ENCODE measurements around the gene LRP1B. TPM values are rescaled to one million over a fixed set of nuclear protein-coding genes. Genes with fewer than 3 reads are reported as not detected.

Gene LRP1B
- total RNA-seq, 2 experiments from 2014 or later, result not detected

DNA sequence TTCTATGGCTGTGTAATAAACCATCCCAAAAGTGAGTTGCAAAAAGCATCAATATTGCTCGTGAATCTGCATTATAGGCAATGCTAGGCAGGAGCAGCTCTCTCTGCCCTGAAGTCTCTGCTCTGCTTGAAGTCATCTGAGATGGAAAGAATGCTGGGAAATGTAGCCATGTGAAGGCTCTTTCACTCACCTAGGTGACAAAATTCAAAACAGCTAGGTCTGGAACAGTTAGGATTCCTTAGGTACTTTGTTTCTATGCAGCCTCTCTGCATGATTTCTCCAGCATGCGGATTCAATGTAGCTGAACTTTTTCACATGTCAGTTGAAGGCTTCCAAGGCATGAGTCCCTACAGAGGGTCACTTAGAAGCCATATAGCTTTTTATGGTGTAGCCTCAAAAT lies 1383.7 kb downstream of the LRP1B start:
- ChIA-PET POLR2A (interaction anchor here (0.6 kb wide), 1 partner anchor 890 kb away, joined by 6 read pairs; no protein-coding TSS in a partner anchor), CTCF (no interaction called here)
- peaks cover 8% of the 10 kb centered on the region for H3K9me3 Mint-ChIP-seq (ENCODE audit: low read depth)
- no peak overlapping the region for H3K4me3 Mint-ChIP-seq
- no peak overlapping the region for H3K27ac Mint-ChIP-seq
- DNase-seq, result no peak
- H3K36me3 Mint-ChIP-seq (ENCODE audit: low read depth), result no peaks in the 10 kb centered on the region
- no peaks in the 10 kb centered on the region for H3K27me3 Mint-ChIP-seq
- no peak for ATAC-seq
- intact Hi-C loops (cut with DNase I, micrococcal nuclease), result no loop called here
- H3K4me1 Mint-ChIP-seq, result no peaks in the 10 kb centered on the region

DNA sequence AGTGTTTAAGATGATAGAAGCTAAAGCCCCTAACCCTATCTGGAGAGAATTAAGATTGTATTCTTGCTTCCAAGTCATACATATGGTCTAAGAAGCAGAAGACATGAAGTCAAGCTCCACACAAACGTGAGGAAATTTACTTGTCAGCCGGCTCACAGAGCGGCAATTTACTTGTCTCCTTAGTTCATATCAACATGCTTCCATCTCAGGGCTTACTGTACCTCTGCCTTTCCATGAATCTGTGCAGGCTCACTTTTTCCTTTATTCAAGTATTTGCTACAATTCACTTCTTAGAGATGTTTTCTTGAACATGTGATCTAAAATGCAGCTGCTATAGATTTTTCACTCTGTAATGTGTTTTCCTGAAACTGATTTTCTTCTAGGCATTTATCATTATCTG lies 1386.4 kb downstream of the LRP1B start:
- ATAC-seq (no peak), DNase-seq (no peak)
- ChIA-PET CTCF (no interaction called here), POLR2A (no interaction called here)
- H3K4me1 Mint-ChIP-seq, result no peaks in the 10 kb centered on the region
- H3K27me3 Mint-ChIP-seq, result no peaks in the 10 kb centered on the region
- H3K4me3 Mint-ChIP-seq, result no peak overlapping the region
- no peaks in the 10 kb centered on the region for H3K36me3 Mint-ChIP-seq (ENCODE audit: low read depth)
- intact Hi-C loops (cut with DNase I, micrococcal nuclease), result no loop called here
- no peak overlapping the region for H3K27ac Mint-ChIP-seq
- H3K9me3 Mint-ChIP-seq (ENCODE audit: low read depth), result peaks cover 11% of the 10 kb centered on the region

- no peak for ATAC-seq
- Mint-ChIP-seq H3K4me3 (no peak overlapping the region), H3K27me3 (no peaks in the 10 kb centered on the region), H3K9me3 (ENCODE audit: low read depth) (peaks cover 19% of the 10 kb centered on the region), H3K36me3 (ENCODE audit: low read depth) (no peaks in the 10 kb centered on the region), H3K27ac (no peak overlapping the region), H3K4me1 (no peaks in the 10 kb centered on the region)
- no peak for DNase-seq
- POLR2A ChIA-PET, result no interaction called here
- intact Hi-C loops (cut with DNase I, micrococcal nuclease), result no loop called here
- CTCF ChIA-PET, result no interaction called here
Measured at GRCh38 chr2:140737006-140737405, 1393.8 kb downstream of the LRP1B start.

DNA sequence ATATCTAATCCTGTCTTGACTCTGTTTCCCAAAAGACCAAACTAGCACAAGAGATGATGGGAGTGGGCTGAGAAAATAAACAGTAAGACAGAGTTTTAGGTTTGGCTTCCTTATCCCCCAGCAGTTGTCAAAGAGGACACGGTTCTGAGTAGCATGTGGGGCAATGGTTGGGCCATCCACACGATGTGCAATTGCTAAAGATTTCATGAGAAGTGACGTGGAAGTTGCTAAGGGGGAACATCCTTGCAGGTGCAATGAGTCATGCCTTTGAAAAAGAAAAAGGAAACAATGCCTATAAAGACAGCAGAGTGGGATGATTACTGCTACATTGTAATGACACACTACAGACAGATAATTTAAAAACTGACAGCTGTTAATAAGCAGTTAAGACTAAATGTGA lies 1395.8 kb downstream of the LRP1B start:
- H3K9me3 Mint-ChIP-seq (ENCODE audit: low read depth), result peaks cover 21% of the 10 kb centered on the region

DNA sequence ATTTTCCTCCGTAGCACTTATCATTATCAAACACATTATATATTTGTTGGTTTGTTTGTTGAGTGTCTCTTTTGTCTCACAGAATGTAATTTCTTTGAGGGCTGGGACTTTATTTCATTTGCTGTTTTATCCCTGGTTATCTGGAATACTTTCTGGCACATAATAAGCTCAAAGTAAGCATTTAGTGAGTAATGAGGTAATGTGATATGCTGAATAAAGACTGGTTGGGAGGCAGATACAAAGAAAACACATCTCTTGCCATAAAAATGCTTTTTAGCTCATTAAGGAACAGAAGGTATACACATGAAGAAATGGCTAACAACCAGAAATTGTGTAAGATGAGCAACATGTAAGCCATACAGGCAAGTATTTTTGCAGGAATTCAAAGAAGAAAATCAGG lies 1411.8 kb downstream of the LRP1B start:
- no peak overlapping the region for H3K27ac Mint-ChIP-seq
- H3K4me1 Mint-ChIP-seq, result no peaks in the 10 kb centered on the region
- peaks cover 10% of the 10 kb centered on the region for H3K9me3 Mint-ChIP-seq (ENCODE audit: low read depth)
- no peak for ATAC-seq
- H3K4me3 Mint-ChIP-seq, result no peak overlapping the region
- H3K36me3 Mint-ChIP-seq (ENCODE audit: low read depth), result no peaks in the 10 kb centered on the region
- POLR2A ChIA-PET, result no interaction called here
- intact Hi-C loops (cut with DNase I, micrococcal nuclease), result no loop called here
- no peak for DNase-seq
- no peaks in the 10 kb centered on the region for H3K27me3 Mint-ChIP-seq
- CTCF ChIA-PET, result no interaction called here

More for the DNA sequence above, 1395.8 kb downstream of the LRP1B start:
- H3K27ac Mint-ChIP-seq, result no peak overlapping the region
- H3K36me3 Mint-ChIP-seq (ENCODE audit: low read depth), result no peaks in the 10 kb centered on the region
- no peak for DNase-seq
- H3K4me1 Mint-ChIP-seq, result no peaks in the 10 kb centered on the region
- intact Hi-C loops (cut with DNase I, micrococcal nuclease), result no loop called here
- ChIA-PET CTCF (no interaction called here), POLR2A (no interaction called here)
- ATAC-seq, result no peak
- no peak overlapping the region for H3K4me3 Mint-ChIP-seq
- no peaks in the 10 kb centered on the region for H3K27me3 Mint-ChIP-seq

- H3K9me3 Mint-ChIP-seq (ENCODE audit: low read depth), result peaks cover 7% of the 10 kb centered on the region
- POLR2A ChIA-PET, result no interaction called here
- H3K27ac Mint-ChIP-seq, result no peak overlapping the region
- DNase-seq (no peak), ATAC-seq (no peak)
- intact Hi-C loops (cut with DNase I, micrococcal nuclease), result no loop called here
- H3K4me1 Mint-ChIP-seq, result no peaks in the 10 kb centered on the region
- no peak overlapping the region for H3K4me3 Mint-ChIP-seq
- CTCF ChIA-PET, result no interaction called here
- no peaks in the 10 kb centered on the region for H3K36me3 Mint-ChIP-seq (ENCODE audit: low read depth)
- H3K27me3 Mint-ChIP-seq, result no peaks in the 10 kb centered on the region
Measured at GRCh38 chr2:140717481-140717880, 1413.3 kb downstream of the LRP1B start.

- ATAC-seq (no peak), DNase-seq (no peak)
- Mint-ChIP-seq H3K27ac (no peak overlapping the region), H3K9me3 (ENCODE audit: low read depth) (peaks cover 7% of the 10 kb centered on the region), H3K4me3 (no peak overlapping the region), H3K36me3 (ENCODE audit: low read depth) (no peaks in the 10 kb centered on the region), H3K27me3 (no peaks in the 10 kb centered on the region), H3K4me1 (no peaks in the 10 kb centered on the region)
- CTCF ChIA-PET, result no interaction called here
- intact Hi-C loops (cut with DNase I, micrococcal nuclease), result no loop called here
- POLR2A ChIA-PET, result no interaction called here
Measured at GRCh38 chr2:140714586-140714985, 1416.2 kb downstream of the LRP1B start.

- Mint-ChIP-seq H3K4me1 (no peaks in the 10 kb centered on the region), H3K9me3 (ENCODE audit: low read depth) (no peaks in the 10 kb centered on the region), H3K27me3 (no peaks in the 10 kb centered on the region), H3K27ac (no peak overlapping the region), H3K36me3 (ENCODE audit: low read depth) (no peaks in the 10 kb centered on the region), H3K4me3 (no peak overlapping the region)
- ChIA-PET CTCF (no interaction called here), POLR2A (no interaction called here)
- ATAC-seq, result no peak
- no peak for DNase-seq
- intact Hi-C loops (cut with DNase I, micrococcal nuclease), result no loop called here
Measured at GRCh38 chr2:140711867-140712266, 1418.9 kb downstream of the LRP1B start.

- ChIA-PET POLR2A (no interaction called here), CTCF (no interaction called here)
- Mint-ChIP-seq H3K36me3 (ENCODE audit: low read depth) (no peaks in the 10 kb centered on the region), H3K4me3 (no peak overlapping the region), H3K27ac (no peak overlapping the region), H3K4me1 (no peaks in the 10 kb centered on the region), H3K27me3 (no peaks in the 10 kb centered on the region), H3K9me3 (ENCODE audit: low read depth) (peaks cover 2% of the 10 kb centered on the region)
- ATAC-seq, result no peak
- intact Hi-C loops (cut with DNase I, micrococcal nuclease), result no loop called here
- no peak for DNase-seq
Measured at GRCh38 chr2:140701726-140702125, 1429.1 kb downstream of the LRP1B start.

DNA sequence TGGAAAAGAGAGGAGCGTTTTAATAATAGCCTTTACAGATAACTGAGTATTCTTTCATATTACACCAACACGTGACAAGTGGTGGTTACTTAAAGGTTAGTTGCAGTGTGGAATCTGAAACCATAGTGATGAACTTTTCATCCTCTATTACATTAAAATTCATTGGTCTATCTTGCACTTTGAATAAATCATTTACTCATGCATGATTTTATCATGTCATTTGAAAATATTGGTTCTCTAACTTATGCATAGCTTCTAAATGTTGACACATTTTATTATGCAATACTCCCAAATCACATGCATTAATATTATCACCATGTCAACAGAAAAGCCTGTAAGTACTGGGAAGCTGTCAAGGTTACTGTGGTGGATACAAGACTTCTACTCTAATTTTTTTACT lies 1432.2 kb downstream of the LRP1B start:
- no peaks in the 10 kb centered on the region for H3K36me3 Mint-ChIP-seq (ENCODE audit: low read depth)
- ATAC-seq, result no peak
- no peaks in the 10 kb centered on the region for H3K27me3 Mint-ChIP-seq
- peaks cover 2% of the 10 kb centered on the region for H3K9me3 Mint-ChIP-seq (ENCODE audit: low read depth)
- intact Hi-C loops (cut with DNase I, micrococcal nuclease), result no loop called here
- ChIA-PET POLR2A (no interaction called here), CTCF (interaction anchor here (0.5 kb wide), 1 partner anchor 1982 kb away, joined by 3 read pairs; no protein-coding TSS in a partner anchor)
- no peak for DNase-seq
- H3K27ac Mint-ChIP-seq, result no peak overlapping the region
- no peak overlapping the region for H3K4me3 Mint-ChIP-seq
- no peaks in the 10 kb centered on the region for H3K4me1 Mint-ChIP-seq

DNA sequence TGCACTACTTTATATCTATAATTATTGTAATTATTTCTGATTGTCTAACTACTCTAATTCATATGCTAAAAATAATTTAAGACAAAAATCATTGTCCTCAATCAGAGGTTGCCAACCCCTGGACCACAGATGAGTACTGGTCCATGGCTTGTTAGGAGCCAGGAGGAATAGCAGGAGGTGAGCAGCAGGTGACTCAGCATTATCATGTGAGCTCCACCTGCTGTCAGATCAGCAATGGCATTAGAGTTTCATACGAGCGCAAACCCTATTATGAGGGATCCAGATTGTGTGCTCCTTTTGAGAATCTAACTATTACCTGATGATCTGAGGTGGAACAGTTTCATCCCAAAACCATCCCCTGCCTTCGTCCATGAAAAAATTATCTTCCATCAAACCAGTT lies 1434.4 kb downstream of the LRP1B start:
- ChIA-PET POLR2A (no interaction called here), CTCF (no interaction called here)
- DNase-seq (no peak), ATAC-seq (no peak)
- H3K27me3 Mint-ChIP-seq, result no peaks in the 10 kb centered on the region
- H3K27ac Mint-ChIP-seq, result no peak overlapping the region
- H3K4me3 Mint-ChIP-seq, result no peak overlapping the region
- no peaks in the 10 kb centered on the region for H3K4me1 Mint-ChIP-seq
- H3K9me3 Mint-ChIP-seq (ENCODE audit: low read depth), result peaks cover 2% of the 10 kb centered on the region
- H3K36me3 Mint-ChIP-seq (ENCODE audit: low read depth), result no peaks in the 10 kb centered on the region
- intact Hi-C loops (cut with DNase I, micrococcal nuclease), result no loop called here

DNA sequence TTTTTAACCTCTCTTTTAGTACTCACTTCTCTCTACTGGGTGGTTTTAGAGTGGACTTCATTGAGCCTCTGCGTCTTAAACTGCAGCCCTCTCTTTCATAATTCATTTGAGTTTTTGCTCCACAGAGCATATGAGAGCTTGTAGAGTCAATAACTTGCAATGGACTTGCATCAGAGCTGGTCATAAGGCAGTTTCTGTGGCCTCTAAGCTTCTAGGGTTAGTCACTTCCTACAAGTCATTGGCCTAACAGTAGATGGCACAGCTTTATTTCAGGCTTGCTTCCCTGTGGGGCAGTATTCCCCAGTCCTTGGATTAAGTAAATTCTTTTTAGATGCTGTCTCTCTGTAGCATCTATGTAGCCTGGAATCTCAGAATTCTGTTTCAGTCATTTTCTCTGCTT lies 1435.7 kb downstream of the LRP1B start:
- POLR2A ChIA-PET, result no interaction called here
- DNase-seq (no peak), ATAC-seq (no peak)
- CTCF ChIA-PET, result no interaction called here
- H3K27me3 Mint-ChIP-seq, result no peaks in the 10 kb centered on the region
- intact Hi-C loops (cut with DNase I, micrococcal nuclease), result no loop called here
- no peaks in the 10 kb centered on the region for H3K4me1 Mint-ChIP-seq
- H3K4me3 Mint-ChIP-seq, result no peak overlapping the region
- no peaks in the 10 kb centered on the region for H3K36me3 Mint-ChIP-seq (ENCODE audit: low read depth)
- peaks cover 4% of the 10 kb centered on the region for H3K9me3 Mint-ChIP-seq (ENCODE audit: low read depth)
- no peak overlapping the region for H3K27ac Mint-ChIP-seq

DNA sequence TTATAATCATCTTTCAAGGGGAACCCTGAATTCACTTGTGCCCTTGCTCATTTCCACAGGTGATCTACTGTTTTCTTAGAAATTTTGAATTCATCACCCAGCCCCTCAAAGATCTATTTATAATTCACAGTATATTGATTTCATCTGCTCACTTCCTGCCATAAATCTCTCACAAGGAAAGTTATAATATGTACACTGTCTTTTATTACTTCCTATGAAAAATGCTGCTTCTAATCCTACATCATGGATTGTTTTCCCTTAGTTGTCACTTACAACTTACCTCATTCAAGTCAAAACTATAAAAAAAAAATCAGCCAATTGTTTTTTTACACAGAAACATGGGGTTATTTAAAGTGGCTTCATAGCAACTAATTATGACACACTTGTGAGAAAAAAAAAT lies 1443.0 kb downstream of the LRP1B start:
- Mint-ChIP-seq H3K27ac (no peak overlapping the region), H3K27me3 (no peaks in the 10 kb centered on the region), H3K36me3 (ENCODE audit: low read depth) (no peaks in the 10 kb centered on the region), H3K9me3 (ENCODE audit: low read depth) (peaks cover 4% of the 10 kb centered on the region), H3K4me3 (no peak overlapping the region), H3K4me1 (no peaks in the 10 kb centered on the region)
- DNase-seq (no peak), ATAC-seq (no peak)
- ChIA-PET CTCF (interaction anchor here (0.7 kb wide), 2 partner anchors 8 to 15 kb away, joined by 3 read pairs; no protein-coding TSS in a partner anchor), POLR2A (no interaction called here)
- intact Hi-C loops (cut with DNase I, micrococcal nuclease), result no loop called here
